ENCODE measurements around the gene HSPG2. TPM values are rescaled to one million over a fixed set of nuclear protein-coding genes. Genes with fewer than 3 reads are reported as not detected.

The HSPG2 gene
- total RNA-seq, 1 donor from 2014 or later, result 1,732 TPM

DNA sequence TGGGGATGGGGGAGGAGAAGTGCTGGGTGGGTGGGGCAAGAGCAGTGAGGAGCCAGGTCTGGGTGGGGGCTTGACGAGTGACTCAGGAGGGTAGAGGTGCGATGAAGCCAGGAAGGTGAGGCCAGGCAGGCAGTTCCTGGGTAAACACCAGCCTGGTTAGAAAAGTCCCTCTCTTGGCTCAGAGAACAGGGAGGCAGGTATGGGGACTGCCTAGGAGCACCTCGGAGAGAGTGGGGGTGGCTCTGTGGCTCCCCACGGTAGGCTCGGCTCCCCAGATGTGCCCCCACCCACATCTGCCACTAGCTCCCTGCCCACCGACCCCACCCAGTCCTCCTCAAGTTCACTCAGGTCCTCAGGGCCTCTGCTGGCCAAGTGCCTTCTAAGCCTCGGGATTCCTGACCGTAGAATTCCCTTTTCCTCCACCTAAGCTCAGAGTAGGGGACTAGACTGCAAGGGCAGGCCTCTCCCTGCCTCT is 1.2 kb downstream of the HSPG2 start:
- peak overlapping the region; percentile 98 for H3K4me3 Mint-ChIP-seq (ENCODE audit: unreplicated experiment)

GRCh38 chr1:21935393-21935804 is 1.7 kb downstream of the HSPG2 start:
- Mint-ChIP-seq H3K4me3 (ENCODE audit: unreplicated experiment) (peak overlapping the region; percentile 98), H3K27ac (ENCODE audit: unreplicated experiment) (peak overlapping the region; percentile 80), H3K27me3 (ENCODE audit: unreplicated experiment) (peaks cover 21% of the 10 kb centered on the region), H3K9me3 (ENCODE audit: unreplicated experiment) (no peaks in the 10 kb centered on the region), H3K36me3 (ENCODE audit: low read depth, unreplicated experiment) (peaks cover 29% of the 10 kb centered on the region), H3K4me1 (ENCODE audit: unreplicated experiment) (peaks cover 67% of the 10 kb centered on the region)
- no peak for DNase-seq (ENCODE audit: low spot score)
- TF ChIP-seq, protein P1, sequence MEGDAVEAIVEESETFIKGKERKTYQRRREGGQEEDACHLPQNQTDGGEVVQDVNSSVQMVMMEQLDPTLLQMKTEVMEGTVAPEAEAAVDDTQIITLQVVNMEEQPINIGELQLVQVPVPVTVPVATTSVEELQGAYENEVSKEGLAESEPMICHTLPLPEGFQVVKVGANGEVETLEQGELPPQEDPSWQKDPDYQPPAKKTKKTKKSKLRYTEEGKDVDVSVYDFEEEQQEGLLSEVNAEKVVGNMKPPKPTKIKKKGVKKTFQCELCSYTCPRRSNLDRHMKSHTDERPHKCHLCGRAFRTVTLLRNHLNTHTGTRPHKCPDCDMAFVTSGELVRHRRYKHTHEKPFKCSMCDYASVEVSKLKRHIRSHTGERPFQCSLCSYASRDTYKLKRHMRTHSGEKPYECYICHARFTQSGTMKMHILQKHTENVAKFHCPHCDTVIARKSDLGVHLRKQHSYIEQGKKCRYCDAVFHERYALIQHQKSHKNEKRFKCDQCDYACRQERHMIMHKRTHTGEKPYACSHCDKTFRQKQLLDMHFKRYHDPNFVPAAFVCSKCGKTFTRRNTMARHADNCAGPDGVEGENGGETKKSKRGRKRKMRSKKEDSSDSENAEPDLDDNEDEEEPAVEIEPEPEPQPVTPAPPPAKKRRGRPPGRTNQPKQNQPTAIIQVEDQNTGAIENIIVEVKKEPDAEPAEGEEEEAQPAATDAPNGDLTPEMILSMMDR (IDR thresholded peaks at IDR 0.05; ENCODE audit: unreplicated experiment), result no peak

More for the DNA sequence above, 1.2 kb downstream of the HSPG2 start:
- TF ChIP-seq, protein P1 (IDR thresholded peaks at IDR 0.05; ENCODE audit: unreplicated experiment), result no peak
- no peak for DNase-seq (ENCODE audit: low spot score)
- Mint-ChIP-seq H3K4me1 (ENCODE audit: unreplicated experiment) (peaks cover 64% of the 10 kb centered on the region), H3K36me3 (ENCODE audit: low read depth, unreplicated experiment) (peaks cover 24% of the 10 kb centered on the region), H3K27me3 (ENCODE audit: unreplicated experiment) (peaks cover 20% of the 10 kb centered on the region), H3K27ac (ENCODE audit: unreplicated experiment) (peak overlapping the region; percentile 80), H3K9me3 (ENCODE audit: unreplicated experiment) (no peaks in the 10 kb centered on the region)

DNA sequence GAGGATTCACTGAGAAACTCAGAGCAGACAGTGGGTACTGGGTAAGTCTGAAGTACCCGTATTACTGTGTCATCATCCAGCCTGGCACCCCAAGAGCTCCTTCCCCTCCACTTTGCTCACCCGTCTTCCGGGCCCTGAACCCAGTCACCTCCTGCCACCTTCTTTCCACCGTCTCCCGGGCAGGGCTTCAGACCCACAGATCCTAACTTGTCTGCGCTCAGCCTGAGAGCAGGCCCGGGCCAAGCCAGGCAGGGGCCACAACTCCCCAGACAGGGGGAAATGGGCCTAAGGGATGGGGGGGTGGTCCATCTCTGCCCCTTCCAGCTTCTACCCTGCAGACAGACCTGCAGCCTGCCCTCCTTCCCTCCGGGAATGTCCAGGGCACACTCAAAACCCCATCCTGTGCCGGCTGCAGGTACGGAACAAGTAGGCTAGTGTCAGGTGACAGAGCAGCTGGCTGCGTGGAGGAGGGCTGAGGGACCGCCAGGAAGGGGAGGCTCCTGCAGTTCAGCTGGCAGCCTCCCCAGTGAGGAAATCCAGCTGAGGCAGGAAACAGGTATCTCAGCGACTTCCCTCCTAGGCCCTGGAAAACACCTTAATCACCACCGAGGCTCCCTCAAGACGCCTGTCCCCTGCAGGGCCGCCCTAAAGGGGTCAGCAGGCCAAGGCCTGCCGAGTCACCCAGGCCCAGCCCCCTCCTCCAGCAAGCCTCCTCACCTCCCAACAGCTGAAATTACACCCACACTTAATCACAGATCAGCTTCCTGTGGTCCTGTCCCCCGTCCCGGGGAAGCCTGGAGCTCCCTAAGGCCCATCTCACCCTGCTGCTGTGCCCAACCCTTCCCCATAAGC is 3.5 kb downstream of the HSPG2 start:
- peaks cover 26% of the 10 kb centered on the region for H3K27me3 Mint-ChIP-seq (ENCODE audit: unreplicated experiment)
- H3K27ac Mint-ChIP-seq (ENCODE audit: unreplicated experiment), result peak overlapping the region; percentile 93
- peak overlapping the region; percentile 88 for H3K4me3 Mint-ChIP-seq (ENCODE audit: unreplicated experiment)
- H3K4me1 Mint-ChIP-seq (ENCODE audit: unreplicated experiment), result peaks cover 60% of the 10 kb centered on the region
- peak; percentile 46 for DNase-seq (ENCODE audit: low spot score)
- peaks cover 39% of the 10 kb centered on the region for H3K36me3 Mint-ChIP-seq (ENCODE audit: low read depth, unreplicated experiment)
- TF ChIP-seq, protein P1 (IDR thresholded peaks at IDR 0.05; ENCODE audit: unreplicated experiment), result no peak
- H3K9me3 Mint-ChIP-seq (ENCODE audit: unreplicated experiment), result no peaks in the 10 kb centered on the region

DNA sequence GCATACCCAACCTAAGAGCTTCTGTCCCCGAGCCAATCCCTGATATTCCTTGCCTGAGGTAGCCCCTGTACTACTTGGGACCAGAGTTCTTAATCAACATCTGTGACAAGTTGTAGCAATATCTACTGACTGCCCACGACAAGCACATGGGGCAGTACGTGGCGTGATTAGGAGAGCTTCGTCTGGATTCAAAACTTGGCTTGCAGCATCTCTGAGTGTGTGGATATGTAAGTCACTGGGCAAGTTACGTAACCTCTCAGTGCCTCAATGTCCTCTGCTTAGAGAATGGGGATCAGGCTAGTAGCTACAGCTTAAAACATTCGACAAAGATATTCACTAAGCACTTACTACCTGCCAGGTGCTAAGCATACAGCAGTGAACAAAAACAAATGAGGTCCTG is 5.0 kb downstream of the HSPG2 start:
- DNase-seq (ENCODE audit: low spot score), result no peak
- Mint-ChIP-seq H3K36me3 (ENCODE audit: low read depth, unreplicated experiment) (peaks cover 34% of the 10 kb centered on the region), H3K27ac (ENCODE audit: unreplicated experiment) (peak overlapping the region; percentile 53), H3K4me1 (ENCODE audit: unreplicated experiment) (peaks cover 61% of the 10 kb centered on the region), H3K4me3 (ENCODE audit: unreplicated experiment) (peak overlapping the region; percentile 88), H3K27me3 (ENCODE audit: unreplicated experiment) (peaks cover 22% of the 10 kb centered on the region), H3K9me3 (ENCODE audit: unreplicated experiment) (no peaks in the 10 kb centered on the region)
- TF ChIP-seq, protein P1 (IDR thresholded peaks at IDR 0.05; ENCODE audit: unreplicated experiment), result no peak
